GM21360 (cell line): ENCODE results near the gene FOXP1.

Experiments used
- ATAC-seq: cut with Tn5 transposase; IDR thresholded peaks from one replicate; pipeline ENCODE4 v1.9.1; 2021; ENCODE audit warnings: mild to moderate bottlenecking, moderate library complexity; ENCODE audit not compliant: unreplicated experiment

Gene FOXP1

GRCh38 chr3:71316066-71316777 lies 267.3 kb downstream of the FOXP1 start:
- ATAC-seq = no peak

DNA sequence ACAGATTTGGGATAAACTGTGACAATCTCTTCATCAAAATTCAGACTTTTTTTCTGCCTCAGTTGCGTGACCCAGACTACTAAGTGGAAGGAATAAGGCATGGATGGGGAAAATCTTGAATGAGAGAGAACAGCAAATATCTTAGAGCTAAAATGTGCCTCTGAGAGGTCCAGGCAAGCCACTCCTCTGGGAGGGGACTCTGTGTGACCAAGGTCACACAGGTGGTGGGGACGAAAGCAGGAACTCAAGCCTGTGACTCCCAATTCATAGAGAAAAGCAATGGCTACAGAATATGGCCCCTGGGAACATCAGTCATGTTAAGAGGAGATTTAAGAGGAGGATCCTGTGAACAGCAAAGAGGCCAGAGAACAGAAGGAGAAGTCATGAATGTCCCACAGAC lies 268.1 kb downstream of the FOXP1 start:
- ATAC-seq = no peak

- ATAC-seq = no peak
Measured at GRCh38 chr3:71313844-71314243, 269.7 kb downstream of the FOXP1 start.

GRCh38 chr3:71312461-71312860 lies 271.1 kb downstream of the FOXP1 start:
- ATAC-seq = no peak

GRCh38 chr3:71311661-71312046 lies 271.9 kb downstream of the FOXP1 start:
- no peak for ATAC-seq

- no peak for ATAC-seq
Measured at GRCh38 chr3:71310980-71311660, 272.4 kb downstream of the FOXP1 start.

GRCh38 chr3:71310359-71310979 lies 273.1 kb downstream of the FOXP1 start:
- ATAC-seq = no peak

DNA sequence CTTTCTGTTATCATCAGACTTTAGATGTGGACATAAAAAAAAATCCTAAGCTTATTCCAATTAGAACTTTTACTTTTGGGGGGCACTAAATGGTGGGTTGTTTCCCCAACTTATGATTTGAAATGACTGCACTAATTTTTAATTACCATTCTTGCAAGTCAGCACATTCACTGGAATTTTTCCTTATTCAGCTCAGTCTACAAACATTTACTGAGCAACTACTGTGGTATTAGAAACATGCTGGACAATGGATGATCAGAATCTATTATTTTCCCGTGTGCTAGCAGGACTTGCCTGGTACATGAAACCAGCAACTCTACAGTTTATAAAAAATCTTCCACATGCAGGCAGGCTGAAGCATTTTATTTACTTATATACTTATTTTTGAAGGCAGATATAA lies 273.6 kb downstream of the FOXP1 start:
- ATAC-seq = no peak

- no peak for ATAC-seq
Measured at GRCh38 chr3:71309342-71309741, 274.2 kb downstream of the FOXP1 start.

DNA sequence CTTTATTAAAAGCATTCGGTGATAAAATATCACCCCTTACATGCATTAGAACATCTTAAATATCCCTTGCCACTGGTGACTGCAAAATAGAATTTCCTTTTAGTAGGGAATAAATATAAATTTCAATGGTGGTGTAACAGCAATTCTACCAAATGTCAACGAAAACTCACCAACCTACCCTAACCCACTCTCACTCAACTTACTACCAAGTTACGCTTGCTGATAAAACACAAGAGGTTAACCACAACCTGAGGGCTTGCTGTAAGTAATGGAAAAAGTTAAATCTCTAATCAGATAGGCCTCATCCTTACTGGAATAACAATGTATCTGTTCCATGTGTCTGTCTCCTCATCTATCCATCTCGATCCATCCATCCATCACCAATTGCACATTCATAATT lies 274.7 kb downstream of the FOXP1 start:
- ATAC-seq = no peak

DNA sequence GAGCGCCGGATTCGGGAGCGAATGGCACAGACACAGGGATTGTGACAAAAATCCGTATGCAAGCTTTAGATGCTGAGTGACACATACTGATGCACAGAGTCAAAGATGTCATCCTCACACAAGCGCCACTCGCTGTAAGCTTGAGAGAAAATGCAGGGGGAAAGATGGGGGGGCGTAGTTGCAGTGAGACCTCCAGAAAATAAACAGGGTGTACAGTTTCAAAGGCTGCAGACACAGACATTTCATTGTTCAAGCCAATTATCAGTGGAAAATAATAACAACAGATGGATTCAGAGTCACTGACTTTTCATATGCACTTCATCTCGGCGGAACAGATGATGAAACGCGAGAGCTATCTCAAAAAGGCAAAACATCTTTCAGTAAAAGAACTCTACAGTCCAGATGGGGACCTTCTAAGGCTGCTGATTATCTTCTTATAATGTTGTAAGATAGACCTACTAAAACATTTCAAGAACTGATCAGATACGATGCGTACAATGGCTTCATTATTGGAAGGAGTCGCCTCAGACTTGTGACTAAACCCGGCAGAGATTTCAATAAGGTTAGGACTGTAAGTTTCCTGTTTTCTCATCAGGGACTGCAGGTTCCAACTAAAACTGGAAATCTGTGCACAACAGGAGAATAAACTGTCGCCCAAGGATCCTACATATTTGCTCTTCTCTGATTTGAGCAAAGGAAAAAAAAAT lies 275.4 kb downstream of the FOXP1 start:
- ATAC-seq = no peak

- no peak for ATAC-seq
Measured at GRCh38 chr3:71305231-71306206, 278.0 kb downstream of the FOXP1 start.

GRCh38 chr3:71304684-71305083 lies 278.8 kb downstream of the FOXP1 start:
- ATAC-seq = no peak

GRCh38 chr3:71304247-71304646 lies 279.3 kb downstream of the FOXP1 start:
- no peak for ATAC-seq

DNA sequence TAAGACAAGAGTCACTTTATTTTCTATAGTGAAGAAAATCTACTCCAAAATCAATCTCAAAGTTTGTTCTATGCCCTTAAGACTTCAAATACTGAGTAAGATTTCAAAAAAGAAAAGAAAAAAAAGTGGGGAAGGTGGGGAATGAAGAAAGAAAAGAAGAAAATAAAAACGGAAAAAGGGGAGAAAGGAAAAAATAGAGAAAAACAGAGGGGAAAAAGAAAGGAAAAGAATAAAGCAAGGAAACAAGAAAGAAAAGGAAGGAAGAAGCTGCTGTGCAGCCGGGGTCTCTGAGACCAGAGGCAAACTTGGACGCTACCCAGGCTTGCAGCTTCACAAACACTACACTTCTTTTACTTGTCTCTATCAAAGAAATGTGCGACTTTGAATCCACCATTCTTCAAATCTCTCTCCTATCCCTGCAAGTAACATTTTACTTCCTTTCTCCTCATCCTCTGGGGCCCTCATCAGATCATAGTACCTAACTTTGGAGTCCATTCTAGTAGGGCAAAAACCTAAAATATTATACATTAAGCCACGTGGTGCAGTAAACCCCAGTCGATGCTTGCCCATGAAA lies 279.8 kb downstream of the FOXP1 start:
- ATAC-seq = no peak

DNA sequence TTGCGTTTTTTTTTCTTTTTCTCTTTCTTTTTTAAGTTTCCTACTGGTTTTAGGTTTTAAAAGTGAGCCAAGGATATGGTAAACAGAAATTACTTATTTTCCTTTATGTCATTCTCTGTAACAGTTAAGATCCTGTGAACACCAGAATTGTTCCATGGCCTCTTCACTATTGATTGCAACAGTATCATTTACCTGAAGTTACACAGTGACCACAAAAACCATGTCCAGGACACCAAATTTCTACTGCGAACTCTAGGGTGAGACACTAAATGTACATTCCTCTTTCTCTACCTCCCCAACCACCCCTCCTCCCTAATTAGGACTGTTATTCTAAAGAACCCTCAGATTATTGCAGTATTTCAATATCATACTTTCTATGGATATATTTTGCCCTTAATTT lies 280.9 kb downstream of the FOXP1 start:
- no peak for ATAC-seq

DNA sequence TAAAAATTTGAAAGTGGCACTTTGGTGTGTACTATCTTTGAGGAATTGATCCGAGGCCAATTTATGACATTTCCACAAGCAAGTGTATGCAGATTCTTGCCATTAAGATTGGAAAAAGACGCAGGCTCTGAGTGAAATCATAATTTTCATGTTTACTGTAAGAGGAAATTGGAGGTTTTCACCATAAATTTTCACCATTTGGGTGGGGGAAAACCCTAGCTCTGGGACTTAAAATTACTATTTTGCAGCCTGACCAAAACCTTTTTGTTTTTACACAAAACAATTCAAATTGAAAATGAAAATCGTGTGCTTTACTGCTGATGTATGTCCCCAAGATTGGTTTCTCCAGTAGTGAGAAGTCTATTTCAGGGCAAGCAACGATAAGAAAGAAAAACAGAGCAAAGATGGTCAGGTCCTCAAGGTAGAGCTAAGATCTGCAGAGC lies 282.6 kb downstream of the FOXP1 start:
- ATAC-seq = no peak

GRCh38 chr3:71299160-71299559 lies 284.4 kb downstream of the FOXP1 start:
- ATAC-seq = no peak

GRCh38 chr3:71294919-71295318 lies 288.6 kb downstream of the FOXP1 start:
- ATAC-seq = no peak

DNA sequence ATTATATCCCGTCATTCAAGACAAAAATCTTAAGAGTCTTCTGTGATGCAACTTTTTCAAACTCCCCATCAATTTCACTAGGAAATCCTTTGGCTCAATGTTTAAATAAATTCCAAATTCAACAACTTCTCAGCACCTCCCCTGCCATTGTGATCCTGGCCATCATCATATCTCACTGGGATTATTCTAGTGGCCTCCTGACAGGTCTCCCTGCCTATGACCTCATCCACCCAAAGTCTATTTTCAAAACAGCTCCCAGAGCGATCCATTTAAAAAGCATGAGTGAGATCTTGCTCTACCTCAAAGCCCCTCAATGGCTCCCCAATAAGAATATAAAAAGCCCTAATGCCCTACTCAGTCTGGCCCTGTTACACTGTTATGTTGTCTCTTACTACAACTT lies 293.2 kb downstream of the FOXP1 start:
- ATAC-seq = no peak
